DMS53 (cell line): Measurements from ENCODE around the gene TTYH1.
A peak's percentile ranks its signal among the peaks of the same experiment; 100 is the strongest.

Experiments
- DNase-seq: peaks from one replicate; lab custom pipeline; 2025; lab: John Stamatoyannopoulos, UW

The TTYH1 gene

DNA sequence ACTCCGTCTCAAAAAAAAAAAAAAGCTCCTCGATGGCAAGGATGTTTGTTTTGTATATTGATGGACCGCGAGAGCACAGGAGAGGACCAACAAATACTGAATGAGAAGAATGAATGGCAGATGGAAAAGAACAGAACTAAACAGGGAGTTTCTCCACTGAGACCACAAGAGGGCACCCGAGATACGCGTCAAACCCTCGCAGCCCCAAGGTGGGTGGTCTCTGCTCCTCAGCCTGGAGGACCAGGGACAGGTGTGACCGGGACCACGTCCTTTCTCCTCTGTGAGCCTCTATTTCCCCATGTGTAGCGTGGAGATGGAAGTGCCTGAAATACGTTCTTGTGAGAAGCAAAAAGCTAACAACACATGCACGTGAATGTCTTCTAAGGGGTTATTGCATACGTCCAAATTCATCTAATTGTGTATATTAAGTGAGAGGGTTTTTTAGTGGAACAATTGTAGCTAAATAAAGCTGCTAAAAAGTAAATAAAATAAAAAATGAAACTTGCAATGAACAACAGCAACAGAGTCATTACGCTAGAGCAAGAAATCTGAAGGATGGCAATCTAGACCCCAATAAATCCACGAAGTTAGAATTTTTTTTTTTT lies 66.2 kb downstream of the TTYH1 start:
- DNase-seq: peak; percentile 68

GRCh38 chr19:54482889-54483288 lies 67.6 kb downstream of the TTYH1 start:
- DNase-seq: no peak

GRCh38 chr19:54484451-54484850 lies 69.2 kb downstream of the TTYH1 start:
- DNase-seq: no peak

DNA sequence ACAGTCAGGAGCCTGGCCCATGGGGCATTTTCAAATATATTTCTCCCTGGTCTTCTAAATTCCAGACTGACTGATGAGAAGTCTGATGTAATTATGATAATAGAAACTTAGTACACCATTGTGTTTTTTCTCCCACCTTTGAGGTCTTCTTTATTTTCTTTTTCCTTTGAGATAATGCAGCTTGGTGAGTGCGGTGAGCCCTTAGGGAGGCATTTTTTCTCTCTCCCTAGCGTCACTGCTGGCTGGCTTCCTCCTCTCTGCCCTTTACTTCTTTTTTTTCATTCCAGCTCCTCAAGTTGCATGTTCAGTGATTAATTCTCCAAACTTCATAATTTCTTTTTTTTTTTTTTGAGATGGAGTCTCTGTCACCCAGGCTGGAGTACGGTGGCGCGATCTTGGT lies 70.6 kb downstream of the TTYH1 start:
- DNase-seq: no peak
